ENCODE data around the gene SORCS1. TPM values are rescaled to one million over a fixed set of nuclear protein-coding genes. Genes with fewer than 3 reads are reported as not detected.

Gene SORCS1
- total RNA-seq, 3 donors from 2014 or later: 0.73 to 3.3 (median 2.9) TPM

- H3K27me3 ChIP-seq: no peaks in the 10 kb centered on the region
- DNase-seq (ENCODE audit: low spot score in 2 of 2): no peak
- TF ChIP-seq POLR2A (IDR thresholded peaks at IDR 0.05) (no peak), POLR2AphosphoS5 (IDR thresholded peaks at IDR 0.05) (no peak)
- TF ChIP-seq, protein P1, sequence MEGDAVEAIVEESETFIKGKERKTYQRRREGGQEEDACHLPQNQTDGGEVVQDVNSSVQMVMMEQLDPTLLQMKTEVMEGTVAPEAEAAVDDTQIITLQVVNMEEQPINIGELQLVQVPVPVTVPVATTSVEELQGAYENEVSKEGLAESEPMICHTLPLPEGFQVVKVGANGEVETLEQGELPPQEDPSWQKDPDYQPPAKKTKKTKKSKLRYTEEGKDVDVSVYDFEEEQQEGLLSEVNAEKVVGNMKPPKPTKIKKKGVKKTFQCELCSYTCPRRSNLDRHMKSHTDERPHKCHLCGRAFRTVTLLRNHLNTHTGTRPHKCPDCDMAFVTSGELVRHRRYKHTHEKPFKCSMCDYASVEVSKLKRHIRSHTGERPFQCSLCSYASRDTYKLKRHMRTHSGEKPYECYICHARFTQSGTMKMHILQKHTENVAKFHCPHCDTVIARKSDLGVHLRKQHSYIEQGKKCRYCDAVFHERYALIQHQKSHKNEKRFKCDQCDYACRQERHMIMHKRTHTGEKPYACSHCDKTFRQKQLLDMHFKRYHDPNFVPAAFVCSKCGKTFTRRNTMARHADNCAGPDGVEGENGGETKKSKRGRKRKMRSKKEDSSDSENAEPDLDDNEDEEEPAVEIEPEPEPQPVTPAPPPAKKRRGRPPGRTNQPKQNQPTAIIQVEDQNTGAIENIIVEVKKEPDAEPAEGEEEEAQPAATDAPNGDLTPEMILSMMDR (IDR thresholded peaks at IDR 0.05): no peak
- H3K9me3 ChIP-seq: no peaks in the 10 kb centered on the region
- no peak overlapping the region for H3K27ac ChIP-seq
- no peak overlapping the region for H3K4me3 ChIP-seq
- H3K36me3 ChIP-seq: no peaks in the 10 kb centered on the region
- H3K4me1 ChIP-seq: no peaks in the 10 kb centered on the region
- intact Hi-C loops (cut with DNase I; ENCODE audit: low total_unique reads): no loop called here
Observed at GRCh38 chr10:106535304-106535953, 629.1 kb downstream of the SORCS1 start.

DNA sequence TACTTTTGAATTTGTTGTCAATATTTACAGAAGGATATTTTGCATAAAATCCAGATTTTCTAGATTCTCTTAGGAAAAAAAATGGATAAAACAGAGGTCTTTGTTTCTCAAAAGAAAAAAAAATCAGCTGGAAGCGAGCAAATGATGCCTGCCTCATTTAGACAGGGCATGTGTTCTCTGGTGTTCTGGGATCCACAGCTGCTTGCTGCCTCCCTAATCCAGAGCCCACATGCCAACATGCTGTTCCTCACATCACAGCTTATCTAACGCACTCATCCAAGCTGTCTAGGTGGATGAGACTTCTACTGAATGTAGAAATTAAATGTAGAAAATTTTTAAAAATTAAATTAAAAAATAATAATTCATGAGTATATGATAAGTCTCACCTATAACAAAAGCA is 630.1 kb downstream of the SORCS1 start:
- no peaks in the 10 kb centered on the region for H3K4me1 ChIP-seq
- H3K4me3 ChIP-seq: no peak overlapping the region
- H3K9me3 ChIP-seq: no peaks in the 10 kb centered on the region
- no peaks in the 10 kb centered on the region for H3K36me3 ChIP-seq
- TF ChIP-seq POLR2A (IDR thresholded peaks at IDR 0.05) (no peak), POLR2AphosphoS5 (IDR thresholded peaks at IDR 0.05) (no peak)
- TF ChIP-seq, protein P1 (IDR thresholded peaks at IDR 0.05): no peak
- intact Hi-C loops (cut with DNase I; ENCODE audit: low total_unique reads): no loop called here
- no peak for DNase-seq (ENCODE audit: low spot score in 2 of 2)
- no peak overlapping the region for H3K27ac ChIP-seq
- no peaks in the 10 kb centered on the region for H3K27me3 ChIP-seq

- TF ChIP-seq POLR2AphosphoS5 (IDR thresholded peaks at IDR 0.05) (no peak), POLR2A (IDR thresholded peaks at IDR 0.05) (no peak)
- TF ChIP-seq, protein P1 (IDR thresholded peaks at IDR 0.05): no peak
- no peaks in the 10 kb centered on the region for H3K36me3 ChIP-seq
- no peaks in the 10 kb centered on the region for H3K4me1 ChIP-seq
- intact Hi-C loops (cut with DNase I; ENCODE audit: low total_unique reads): no loop called here
- no peaks in the 10 kb centered on the region for H3K9me3 ChIP-seq
- H3K4me3 ChIP-seq: no peak overlapping the region
- DNase-seq (ENCODE audit: low spot score in 2 of 2): no peak
- no peaks in the 10 kb centered on the region for H3K27me3 ChIP-seq
- no peak overlapping the region for H3K27ac ChIP-seq
Observed at GRCh38 chr10:106528702-106529101, 635.8 kb downstream of the SORCS1 start.

DNA sequence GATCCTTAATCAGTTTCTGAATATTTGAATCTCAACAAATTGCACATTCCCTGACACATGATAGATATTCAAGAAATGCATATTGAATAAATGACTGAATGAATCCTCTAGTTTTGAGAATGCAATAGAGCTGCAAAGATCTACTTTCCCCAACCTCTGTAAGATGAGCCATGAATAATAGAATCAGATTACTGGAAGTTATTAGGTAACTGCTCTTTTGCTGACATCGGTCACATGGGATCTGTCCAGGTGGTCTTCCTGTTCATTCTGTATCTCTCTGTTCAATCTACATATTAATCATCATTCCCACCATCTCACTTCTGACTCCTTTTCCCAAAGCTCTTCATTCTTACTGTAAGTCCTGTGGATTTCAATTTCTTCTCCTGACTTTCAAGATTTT is 638.7 kb downstream of the SORCS1 start:
- TF ChIP-seq POLR2A (IDR thresholded peaks at IDR 0.05): no peak
- TF ChIP-seq, protein P1 (IDR thresholded peaks at IDR 0.05): no peak
- TF ChIP-seq POLR2AphosphoS5 (IDR thresholded peaks at IDR 0.05): no peak

More for the DNA sequence above, 638.7 kb downstream of the SORCS1 start:
- DNase-seq (ENCODE audit: low spot score in 2 of 2): no peak
- Histone ChIP-seq H3K9me3 (no peaks in the 10 kb centered on the region), H3K4me1 (no peaks in the 10 kb centered on the region), H3K36me3 (no peaks in the 10 kb centered on the region), H3K4me3 (no peak overlapping the region), H3K27me3 (no peaks in the 10 kb centered on the region), H3K27ac (no peak overlapping the region)
- intact Hi-C loops (cut with DNase I; ENCODE audit: low total_unique reads): no loop called here
